LoVo (cell line): ENCODE measurements around the gene ADRM1.

Source experiments
- DNase-seq: peaks from one replicate; pipeline ENCODE4 v3.0.0-alpha.2; 2016; ENCODE audit warnings: low spot score

Gene ADRM1

DNA sequence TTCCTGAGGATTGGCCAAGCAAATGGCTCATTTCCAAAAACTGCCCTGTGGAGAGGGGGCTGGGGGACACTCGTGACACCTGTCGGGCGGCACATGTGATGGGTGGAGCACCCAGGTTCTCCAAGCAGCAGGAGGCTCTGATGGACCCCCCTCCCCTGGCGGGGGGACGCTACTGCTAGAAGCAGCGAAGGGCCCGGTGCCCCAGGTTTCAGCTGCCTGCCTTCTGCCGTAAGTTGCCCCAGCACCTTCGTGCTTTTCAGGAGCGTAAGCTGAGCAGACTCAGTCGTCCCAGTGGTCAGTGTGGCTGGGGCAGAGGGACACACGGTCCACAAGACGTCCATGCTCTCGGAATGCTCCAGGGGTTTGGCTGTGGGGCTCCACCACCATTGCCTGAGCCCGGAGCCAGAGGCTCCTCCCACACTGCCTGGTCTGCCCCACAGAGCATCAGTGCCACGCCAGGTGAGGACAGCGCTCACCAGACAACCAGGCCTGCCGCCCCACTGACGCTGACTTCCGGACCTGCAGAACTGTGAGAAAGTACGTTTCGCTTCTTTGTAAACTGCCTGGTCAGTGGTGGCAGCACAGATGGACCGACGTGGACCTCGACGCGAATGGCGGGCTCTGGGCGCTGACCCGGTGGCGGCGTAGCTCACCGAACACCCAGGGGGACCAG, 4.1 kb upstream of the ADRM1 start:
- no peak for DNase-seq

DNA sequence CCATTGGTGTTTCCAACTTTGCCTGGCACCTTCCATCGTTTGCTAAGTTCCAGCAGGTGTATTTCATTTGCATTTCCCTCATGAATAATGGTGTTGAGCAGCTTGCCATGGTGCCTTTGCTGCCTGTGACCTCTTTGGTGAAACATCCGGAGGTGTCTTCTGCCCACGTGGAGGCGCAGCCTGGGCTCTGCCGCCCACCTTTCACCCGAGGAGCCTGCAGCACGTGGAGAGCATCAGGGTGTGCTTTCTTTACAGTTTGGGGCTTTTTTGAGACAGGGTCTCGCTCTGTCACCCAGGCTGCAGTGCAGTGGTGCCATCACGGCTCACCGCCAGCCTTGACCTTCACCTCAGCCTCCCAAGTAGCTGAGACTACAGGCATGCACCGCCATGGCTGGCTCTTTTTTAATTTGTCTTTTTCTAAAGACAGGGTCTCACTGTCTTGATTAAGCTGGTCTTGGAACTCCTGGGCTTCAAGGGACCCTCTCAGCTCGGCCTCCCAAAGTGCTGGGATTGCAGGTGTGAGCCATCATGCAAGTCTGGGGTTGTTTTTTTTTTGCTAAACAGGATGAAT, 3.0 kb upstream of the ADRM1 start:
- DNase-seq: no peak

DNA sequence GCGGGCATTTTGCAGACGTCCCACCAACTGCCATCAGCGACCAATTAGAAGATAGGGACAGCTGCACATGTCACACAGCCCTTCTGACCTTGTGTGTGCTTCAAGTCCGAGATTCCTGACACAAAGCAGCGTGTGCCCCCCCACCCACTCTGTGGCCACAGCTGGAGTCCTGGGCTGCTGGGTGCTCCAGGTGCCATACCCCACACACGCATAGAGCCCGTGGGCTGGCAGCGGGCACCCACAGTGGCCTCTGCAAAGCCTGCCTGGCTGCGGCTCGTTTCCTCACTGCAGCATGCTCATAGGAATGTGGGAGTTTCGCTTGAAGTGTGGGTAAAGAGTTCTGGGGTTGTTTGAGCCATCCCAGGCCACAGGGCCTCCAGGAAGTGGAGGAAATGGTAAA, 2.5 kb upstream of the ADRM1 start:
- no peak for DNase-seq

DNA sequence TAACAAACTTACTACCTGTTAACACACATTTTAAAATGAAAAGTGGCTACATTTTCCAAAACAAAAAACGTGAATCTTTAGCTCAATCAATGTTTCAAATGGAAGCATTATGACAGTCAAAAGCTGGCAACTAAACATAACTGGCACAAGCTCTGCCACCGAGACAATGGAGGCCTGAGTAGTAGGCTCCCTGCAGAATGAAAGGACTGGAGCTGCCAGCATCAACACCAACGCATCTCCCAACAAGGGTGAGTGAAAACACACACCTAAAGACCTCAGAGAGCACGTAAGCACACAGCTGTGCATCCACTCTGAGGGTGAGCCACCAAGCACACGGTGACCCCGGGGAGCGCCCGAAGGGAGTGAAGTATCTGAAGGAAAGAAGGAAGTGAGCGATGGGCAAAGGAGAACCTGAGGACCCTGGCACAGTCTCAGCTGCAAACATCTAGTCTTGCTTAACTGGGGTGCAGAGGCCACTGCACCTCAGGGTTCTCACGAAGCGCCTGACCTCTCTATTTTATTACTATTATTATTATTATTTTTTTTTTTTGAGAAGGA, 1.6 kb upstream of the ADRM1 start:
- no peak for DNase-seq

DNA sequence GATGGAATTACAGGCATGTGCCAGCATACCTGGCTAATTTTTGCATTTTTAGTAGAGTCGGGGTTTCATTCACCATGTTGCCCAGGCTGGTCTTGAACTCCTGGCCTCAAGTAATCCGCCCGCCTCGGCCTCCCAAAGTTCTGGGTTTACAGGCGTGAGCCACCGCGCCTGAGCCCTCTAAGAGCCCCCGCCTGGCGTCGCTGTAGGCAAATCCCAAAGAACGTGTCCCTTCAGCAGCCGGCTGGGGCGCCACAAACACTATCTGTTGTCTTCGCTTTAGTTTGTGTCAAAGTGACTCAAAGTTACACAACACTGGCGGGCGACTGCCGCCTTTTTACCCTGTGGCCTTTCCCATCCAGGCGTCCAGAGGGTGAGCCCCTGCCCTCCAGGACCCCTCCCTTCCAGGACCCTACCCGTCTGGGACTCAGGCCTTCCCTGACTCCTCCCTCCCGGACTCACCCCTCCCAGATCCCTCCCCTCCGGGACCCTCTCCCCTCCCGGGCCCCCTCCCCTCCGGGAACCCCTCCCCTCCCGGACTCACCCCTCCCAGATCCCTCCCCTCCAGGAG, 940 bp upstream of the ADRM1 start:
- DNase-seq: peak; percentile 96

DNA sequence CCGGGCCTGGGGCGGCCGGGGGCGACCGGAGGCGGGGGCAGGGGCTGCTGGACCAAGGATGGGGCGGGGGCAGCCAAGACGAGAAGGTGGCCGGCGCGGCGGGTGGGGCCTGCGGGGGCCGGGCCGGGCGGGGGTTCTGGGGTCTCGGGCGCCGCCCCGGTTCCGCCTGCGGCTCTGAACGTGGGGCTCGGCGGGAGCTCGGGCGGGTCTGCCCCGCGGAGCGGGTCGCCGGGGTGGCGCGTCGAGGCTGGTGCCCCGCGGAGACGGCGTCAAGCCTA, 204 bp downstream of the ADRM1 start:
- no peak for DNase-seq

DNA sequence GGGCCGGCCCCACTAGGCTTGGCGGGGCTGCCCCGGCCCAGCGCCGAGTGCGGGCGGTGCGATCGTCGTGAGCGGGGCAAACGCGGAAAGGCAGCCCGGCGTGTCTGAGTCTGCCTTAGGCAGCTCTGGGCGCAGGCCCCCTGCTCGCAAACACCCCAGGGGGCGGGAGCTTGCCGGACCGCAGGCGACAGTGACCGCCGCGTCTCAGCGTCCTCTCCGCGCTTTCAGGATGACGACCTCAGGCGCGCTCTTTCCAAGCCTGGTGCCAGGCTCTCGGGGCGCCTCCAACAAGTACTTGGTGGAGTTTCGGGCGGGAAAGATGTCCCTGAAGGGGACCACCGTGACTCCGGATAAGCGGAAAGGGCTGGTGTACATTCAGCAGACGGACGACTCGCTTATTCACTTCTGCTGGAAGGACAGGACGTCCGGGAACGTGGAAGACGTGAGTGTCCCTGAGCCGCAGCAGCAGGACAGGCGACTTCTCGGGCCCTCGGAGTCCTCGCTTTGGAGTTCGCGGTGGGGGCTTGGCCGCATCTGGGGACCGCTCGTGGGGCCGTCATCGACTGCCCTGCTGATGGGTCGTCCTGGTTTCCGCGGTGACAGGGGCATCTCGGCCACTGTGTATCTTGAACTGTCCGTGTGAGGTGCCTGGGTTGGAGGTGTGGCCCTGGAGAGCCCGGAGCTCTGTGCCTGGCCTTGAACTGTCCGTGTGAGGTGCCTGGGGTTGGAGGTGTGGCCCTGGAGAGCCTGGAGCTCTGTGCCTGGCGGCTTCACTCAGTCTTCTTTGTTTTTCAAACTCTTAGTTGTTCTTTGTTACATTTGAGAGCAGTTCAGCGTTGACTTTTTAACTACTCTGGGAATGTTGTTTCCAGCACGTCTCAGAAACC, 786 bp downstream of the ADRM1 start:
- DNase-seq: peak; percentile 28

DNA sequence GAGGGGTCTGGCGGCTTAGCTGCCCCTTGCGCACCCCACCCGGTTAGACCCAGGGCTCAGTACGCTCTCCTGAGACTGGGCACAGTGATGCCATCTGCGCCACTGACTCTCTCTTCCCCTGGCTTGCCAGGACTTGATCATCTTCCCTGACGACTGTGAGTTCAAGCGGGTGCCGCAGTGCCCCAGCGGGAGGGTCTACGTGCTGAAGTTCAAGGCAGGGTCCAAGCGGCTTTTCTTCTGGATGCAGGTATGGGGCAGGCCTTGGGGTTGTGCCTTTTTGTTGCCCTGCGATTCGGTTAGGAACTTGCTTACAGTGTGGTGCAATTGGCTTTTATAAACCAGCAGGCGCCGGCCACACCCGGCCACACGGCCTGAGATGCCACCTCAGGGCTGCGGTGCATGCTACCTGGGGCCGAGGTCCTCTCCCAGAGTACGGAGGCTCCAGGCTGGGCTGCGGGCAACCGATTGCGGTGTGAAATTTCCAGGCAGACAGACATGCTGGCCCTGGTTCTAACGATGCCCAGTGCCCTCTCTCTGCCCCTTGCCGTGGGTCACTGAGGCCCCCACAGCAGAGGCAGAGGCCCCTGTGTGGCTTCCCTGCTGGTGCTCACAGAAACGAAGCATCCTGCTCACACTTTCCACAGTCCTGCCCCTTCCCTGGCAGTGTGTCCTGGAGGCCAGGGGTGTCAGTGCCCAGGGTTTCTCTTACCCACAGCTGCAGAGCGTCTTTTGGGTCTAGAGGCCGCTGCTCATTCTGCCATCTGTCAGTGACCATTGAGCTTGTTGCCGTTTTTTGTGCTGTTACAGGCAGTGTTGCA, 1.7 kb downstream of the ADRM1 start:
- no peak for DNase-seq

DNA sequence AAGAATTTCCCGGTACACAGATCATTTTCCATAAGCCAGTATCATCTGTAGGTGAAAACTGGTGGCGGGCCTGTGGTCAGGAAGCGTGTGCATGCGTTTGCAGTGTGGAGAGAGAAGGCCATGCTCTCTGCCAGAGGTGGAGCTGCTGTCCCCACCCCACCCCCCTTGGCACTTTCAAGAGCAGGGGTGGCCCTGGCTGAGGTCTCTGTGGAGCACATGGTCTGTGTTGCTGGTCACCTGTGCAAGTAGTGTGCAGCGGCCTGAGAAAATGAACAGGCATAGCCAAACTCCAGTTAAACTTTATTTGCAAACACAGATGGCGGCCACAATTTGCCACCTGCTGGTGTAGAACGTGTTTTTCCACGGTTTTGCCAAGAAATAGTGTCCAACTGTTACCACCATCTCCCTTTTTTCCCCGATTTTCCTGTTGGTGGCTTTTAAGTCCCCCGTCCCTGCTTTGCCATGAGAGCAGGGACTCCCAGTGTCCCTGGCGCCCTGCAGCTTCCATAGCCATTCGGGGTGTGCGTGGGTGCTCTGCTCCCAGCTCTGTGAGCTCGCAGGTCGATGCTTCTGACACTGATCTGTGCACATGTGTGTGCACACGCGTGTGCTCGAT, 2.5 kb downstream of the ADRM1 start:
- DNase-seq: no peak

DNA sequence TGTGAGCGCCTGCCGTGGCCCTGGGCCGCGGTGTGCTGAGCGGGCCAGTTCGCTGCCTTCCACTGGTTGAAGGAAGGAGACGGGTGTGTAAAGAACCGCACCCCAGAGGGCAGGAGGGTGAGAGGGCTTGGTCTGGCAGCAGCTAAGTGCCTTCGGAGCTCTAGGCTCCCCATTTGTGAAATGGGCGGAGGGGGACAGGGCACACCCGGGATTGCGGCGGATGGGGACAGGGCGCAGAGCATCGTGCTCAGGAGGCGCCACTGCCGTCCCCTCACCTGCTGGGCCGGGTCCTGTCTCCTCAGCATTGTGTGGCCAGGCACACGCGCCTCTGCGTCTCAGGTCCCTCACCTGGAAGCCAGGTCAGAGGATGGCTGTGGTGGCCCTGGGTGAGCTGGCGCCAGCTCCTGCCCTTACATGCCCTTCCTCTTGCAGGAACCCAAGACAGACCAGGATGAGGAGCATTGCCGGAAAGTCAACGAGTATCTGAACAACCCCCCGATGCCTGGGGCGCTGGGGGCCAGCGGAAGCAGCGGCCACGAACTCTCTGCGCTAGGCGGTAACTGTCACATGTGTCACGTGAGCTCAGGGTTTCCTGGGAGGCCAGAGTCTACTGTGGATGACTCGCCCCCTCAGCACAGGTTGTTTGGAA, 3.1 kb downstream of the ADRM1 start:
- no peak for DNase-seq

DNA sequence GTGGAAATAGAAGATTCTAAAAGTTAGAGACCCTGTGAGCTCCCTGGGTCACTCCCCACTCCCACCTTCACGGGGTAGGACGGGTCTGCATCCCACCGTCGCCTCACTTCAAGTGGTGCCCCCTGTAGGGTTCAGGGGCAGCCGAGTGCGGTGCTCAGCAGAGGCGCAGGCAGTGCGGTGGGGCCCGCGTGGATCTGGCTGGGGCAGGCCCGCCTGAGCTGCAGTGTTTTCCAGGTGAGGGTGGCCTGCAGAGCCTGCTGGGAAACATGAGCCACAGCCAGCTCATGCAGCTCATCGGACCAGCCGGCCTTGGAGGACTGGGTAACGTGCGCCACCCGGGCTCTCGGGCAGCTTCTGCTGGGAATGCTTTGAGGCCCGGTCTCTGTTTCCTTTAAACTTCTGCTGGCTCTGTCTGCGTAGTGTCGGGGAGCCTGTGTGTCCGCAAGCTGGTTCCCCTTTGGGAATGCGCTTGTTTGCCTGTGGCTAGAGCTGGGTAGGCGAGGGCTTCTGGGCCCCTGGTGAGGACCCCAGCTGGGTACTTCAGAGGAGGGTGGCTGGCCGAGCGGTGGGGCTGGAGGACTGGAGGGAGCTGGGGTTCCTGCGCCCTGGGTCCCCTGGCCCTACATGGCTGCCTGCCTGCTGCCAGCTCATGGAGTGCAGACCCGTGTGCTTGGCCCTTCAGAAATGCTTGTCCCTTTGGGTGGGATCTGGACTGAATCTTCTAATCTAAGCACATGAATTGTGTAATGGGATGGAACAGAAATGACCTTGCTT, 3.8 kb downstream of the ADRM1 start:
- DNase-seq: no peak

DNA sequence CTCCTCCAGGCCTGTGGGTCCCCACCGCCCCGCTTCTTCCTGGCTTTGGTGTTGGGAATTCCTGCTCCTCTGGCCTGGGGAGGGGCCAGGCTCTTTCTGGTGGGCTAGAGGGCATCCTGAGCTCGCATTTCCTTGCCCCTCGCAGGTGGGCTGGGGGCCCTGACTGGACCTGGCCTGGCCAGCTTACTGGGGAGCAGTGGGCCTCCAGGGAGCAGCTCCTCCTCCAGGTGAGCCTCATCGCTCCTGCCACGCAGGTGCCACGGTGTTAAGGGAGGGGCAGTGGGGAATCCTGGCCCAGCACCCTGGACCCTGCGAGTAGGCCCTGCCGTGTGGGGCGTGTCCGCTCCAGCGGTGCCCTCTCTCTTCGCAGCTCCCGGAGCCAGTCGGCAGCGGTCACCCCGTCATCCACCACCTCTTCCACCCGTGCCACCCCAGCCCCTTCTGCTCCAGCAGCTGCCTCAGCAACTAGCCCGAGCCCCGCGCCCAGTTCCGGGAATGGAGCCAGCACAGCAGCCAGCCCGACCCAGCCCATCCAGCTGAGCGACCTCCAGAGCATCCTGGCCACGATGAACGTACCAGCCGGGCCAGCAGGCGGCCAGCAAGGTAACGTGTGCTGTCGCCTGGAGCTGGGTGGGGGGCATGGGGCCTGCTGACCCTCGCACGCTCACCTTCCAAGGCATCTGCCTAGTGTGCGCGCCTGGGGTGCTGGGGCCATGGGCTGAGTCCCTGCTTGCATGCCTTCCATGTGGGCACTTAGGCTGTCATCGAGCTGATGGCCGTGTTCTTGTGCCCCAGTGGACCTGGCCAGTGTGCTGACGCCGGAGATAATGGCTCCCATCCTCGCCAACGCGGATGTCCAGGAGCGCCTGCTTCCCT, 4.7 kb downstream of the ADRM1 start:
- DNase-seq: no peak

DNA sequence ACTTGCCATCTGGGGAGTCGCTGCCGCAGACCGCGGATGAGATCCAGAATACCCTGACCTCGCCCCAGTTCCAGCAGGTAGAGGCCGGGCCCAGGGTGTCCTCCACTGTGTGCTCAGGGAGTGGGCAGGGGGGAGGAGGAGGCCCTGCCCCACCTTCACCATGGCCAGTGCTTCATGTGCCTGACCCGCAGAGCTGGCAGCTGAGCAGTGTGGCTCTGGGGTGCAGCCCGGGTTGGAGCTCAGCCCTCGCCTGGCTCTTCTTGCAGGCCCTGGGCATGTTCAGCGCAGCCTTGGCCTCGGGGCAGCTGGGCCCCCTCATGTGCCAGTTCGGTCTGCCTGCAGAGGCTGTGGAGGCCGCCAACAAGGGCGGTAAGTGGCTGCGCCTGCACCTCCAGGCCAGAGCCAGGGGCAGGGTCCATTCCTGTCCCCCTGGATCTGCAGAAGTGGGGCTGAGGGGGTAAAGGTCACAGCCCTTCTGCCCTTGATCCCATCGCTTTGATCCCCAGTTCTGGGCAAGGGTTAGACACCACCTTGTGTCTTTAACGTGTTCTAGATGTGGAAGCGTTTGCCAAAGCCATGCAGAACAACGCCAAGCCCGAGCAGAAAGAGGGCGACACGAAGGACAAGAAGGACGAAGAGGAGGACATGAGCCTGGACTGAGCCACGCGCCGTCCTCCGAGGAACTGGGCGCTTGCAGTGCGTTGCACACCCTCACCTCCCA, 5.5 kb downstream of the ADRM1 start:
- no peak for DNase-seq

DNA sequence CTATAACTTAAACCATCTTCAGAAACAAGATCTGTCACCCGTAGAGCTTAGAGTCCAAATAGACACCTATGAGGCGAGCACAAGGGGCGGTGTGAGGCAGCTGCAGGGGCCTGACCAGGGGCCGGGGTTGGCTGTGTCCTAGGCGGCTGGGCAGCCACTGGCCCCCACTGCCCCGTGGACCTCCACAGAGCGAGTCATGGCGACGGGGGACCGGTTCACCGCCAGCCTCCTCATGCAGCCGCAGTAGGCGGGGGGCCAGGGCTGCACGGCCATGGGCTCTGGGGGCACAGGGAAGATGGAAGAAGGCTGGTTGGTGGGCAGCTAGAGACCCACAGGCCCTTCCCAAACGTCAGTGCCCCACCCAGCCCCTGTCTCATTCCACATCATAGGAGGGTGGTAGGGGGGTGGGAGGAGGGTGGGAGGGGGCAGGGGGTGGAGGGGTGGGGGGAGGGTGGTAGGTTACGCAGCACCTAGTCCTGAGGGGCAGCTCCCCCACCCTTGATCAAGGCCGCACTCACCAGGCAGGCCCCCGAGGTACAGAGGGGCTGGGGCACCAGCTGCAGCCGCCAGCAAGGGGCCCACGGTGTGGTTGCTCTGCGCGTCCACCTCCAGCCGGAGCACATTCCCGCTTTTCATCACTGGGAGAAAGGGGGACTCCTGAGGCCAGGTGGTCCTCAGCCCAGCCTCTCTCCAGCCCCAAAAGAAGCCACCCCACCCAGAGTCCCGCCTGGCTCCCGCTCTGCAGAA, 6.6 kb downstream of the ADRM1 start:
- no peak for DNase-seq

DNA sequence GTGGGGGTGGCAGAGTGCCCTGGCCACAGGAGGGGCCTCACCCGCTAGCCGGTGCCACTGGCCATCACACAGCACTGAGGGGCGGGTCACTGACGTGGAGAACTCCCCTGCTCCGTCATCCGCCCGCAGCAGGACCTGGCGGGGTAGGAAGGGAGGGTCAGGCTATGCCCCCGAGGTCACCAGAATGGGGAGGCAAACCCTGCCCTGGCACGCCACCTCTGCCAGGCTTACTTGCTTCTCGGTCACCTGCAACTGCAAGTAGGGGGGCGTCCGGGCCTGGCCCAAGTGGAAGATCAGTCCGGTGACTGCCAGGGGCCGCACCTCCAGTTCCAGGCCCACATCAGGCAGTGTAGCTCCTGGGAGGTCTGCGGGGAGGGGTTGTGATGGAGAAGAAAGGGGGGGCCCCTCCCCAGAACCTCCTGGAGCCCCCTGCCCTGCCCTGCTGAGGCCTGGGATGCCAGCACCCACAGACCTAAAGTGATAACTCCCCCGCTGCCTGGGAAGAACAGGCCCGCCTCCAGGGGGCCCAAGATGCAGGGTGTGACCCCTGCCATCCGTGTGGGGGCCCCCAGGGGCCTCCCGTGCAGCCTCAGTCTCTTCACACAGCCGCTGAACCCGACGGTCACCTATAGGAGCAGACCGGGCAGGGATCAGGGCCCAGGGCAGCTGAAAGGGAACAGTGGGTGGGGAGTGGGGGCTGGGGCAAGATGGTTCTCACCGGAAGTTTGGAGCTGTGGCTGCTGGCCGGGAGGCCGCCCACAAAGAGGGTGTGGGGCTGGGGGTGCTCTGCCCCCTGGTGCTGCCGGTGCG, 7.4 kb downstream of the ADRM1 start:
- no peak for DNase-seq

DNA sequence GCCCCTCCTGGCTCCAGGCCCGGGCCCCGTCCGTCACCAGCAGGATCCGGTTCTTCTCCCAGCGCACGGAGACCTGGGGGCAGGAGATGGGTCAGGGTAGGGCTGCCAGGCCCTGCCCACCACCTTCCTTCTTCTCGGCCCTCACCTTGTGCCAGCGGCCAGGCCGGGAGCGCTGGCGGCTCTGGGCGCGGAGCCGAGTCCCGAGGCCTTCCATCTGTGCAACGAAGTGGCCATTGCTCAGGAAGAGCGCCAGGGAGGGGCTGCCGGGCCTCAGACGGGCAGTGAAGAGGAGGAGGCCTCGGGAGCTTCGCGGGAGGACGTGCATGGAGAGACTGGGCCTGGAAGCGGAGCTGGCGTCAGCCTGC, 7.9 kb downstream of the ADRM1 start:
- no peak for DNase-seq

DNA sequence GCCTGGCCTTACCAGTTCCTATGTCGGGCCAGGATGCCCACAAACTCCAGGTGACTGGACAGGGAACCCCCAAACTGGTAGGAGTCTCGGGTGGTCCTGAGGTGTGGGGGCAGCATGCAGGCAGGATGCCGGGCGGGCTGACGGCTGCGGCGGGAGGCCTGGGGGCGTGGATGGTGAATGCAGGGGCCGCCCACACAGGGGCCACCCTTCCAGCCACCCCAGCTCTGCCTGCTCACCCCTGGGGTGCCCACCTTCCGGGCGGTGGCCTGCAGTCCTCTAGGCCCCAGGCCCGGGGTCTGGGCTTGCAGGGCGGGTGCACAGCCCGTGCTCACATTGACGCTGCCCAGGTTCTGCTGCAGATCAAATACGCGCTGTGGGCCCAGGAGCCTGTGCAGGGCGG, 8.4 kb downstream of the ADRM1 start:
- no peak for DNase-seq
